IMR-90 (cell line): ENCODE measurements around the gene LAMC2. TPM values are rescaled to one million over a fixed set of nuclear protein-coding genes. Genes with fewer than 3 reads are reported as not detected.
A peak's percentile ranks its signal among the peaks of the same experiment; 100 is the strongest.

ENCODE experiments used
- ATAC-seq: fragments of 200-7000 bp; cut with Tn5 transposase; 2 replicates; pipeline ENCODE4 v1.9.1; 2020; ENCODE audit warnings: low read depth, mild to moderate bottlenecking, moderate library complexity
- Bru-seq: library from RNA; stranded (reverse); fragments of 400-500 nt; gene quantifications from one replicate; lab custom pipeline; 2021; lab: Mats Ljungman, UMichigan
- BruChase-seq, 2 experiments: library from RNA; stranded (reverse); fragments of 400-500 nt; gene quantifications; one replicate each; lab custom pipeline; 2021; lab: Mats Ljungman, UMichigan
- BruUV-seq: library from RNA; stranded (reverse); fragments of 400-500 nt; replicated peaks from 2 replicates; lab custom pipeline; 2021; lab: Mats Ljungman, UMichigan
- CTCF ChIA-PET: fragments of 300-600 bp; formaldehyde crosslinking; extraction: SDS; loops from one replicate; lab custom pipeline; 2021; ENCODE audit warnings: antibody characterized with exemption; lab: Yijun Ruan, JAX
- POLR2A ChIA-PET: fragments of 300-600 bp; sonication (Branson Sonifier 250); formaldehyde crosslinking; loops from one replicate; lab custom pipeline; 2022; ENCODE audit warnings: antibody characterized with exemption; ENCODE audit not compliant: unreplicated experiment; lab: Charles Lee
- DNase-seq: peaks from one replicate; pipeline ENCODE4 v3.0.0; 2013
- H2AFZ ChIP-seq: replicated peaks from 2 replicates; pipeline ENCODE3; 2013; ENCODE audit warnings: low read length, mild to moderate bottlenecking; ENCODE audit not compliant: poor library complexity
- H2AK5ac ChIP-seq: 2 replicates; pipeline ENCODE4 v1.6.1; 2013; ENCODE audit warnings: low read depth, low read length, inconsistent platforms
- H2AK9ac ChIP-seq: replicated peaks from 2 replicates; pipeline ENCODE3; 2013; ENCODE audit warnings: mild to moderate bottlenecking, low read depth, low read length, moderate library complexity; ENCODE audit not compliant: poor library complexity
- H2BK120ac ChIP-seq: 2 replicates; pipeline ENCODE4 v1.6.1; 2013; ENCODE audit warnings: low read depth, low read length, inconsistent platforms
- H2BK15ac ChIP-seq: 3 replicates; pipeline ENCODE4 v1.6.1; 2013; ENCODE audit warnings: low read depth, low read length, inconsistent platforms
- H2BK20ac ChIP-seq: 2 replicates; pipeline ENCODE4 v1.6.1; 2013; ENCODE audit warnings: low read depth, mild to moderate bottlenecking, inconsistent platforms, low read length, moderate library complexity
- H2BK5ac ChIP-seq: 2 replicates; pipeline ENCODE4 v1.6.1; 2013; ENCODE audit warnings: mild to moderate bottlenecking, low read depth, low read length, inconsistent platforms; ENCODE audit not compliant: poor library complexity, severe bottlenecking
- H3K14ac ChIP-seq: replicated peaks from 2 replicates; pipeline ENCODE4 v1.6.1; 2013; ENCODE audit warnings: low read depth, low read length, inconsistent platforms
- H3K18ac ChIP-seq: 2 replicates; pipeline ENCODE4 v1.6.1; 2013; ENCODE audit warnings: low read depth, low read length, control low read depth
- H3K23ac ChIP-seq: 2 replicates; pipeline ENCODE4 v1.6.1; 2013; ENCODE audit warnings: low read depth, low read length, inconsistent platforms
- H3K27ac ChIP-seq: 2 replicates; pipeline ENCODE4 v1.5.1; 2013; ENCODE audit warnings: mild to moderate bottlenecking, control low read depth, low read length; ENCODE audit not compliant: insufficient read depth
- H3K27me3 ChIP-seq: 2 replicates; pipeline ENCODE4 v1.6.1; 2013; ENCODE audit warnings: low read length; ENCODE audit not compliant: control insufficient read depth, insufficient read depth
- H3K36me3 ChIP-seq: 2 replicates; pipeline ENCODE4 v1.6.1; 2013; ENCODE audit warnings: low read length, mixed read lengths; ENCODE audit not compliant: control insufficient read depth, insufficient read depth
- H3K4ac ChIP-seq: 2 replicates; pipeline ENCODE4 v1.6.1; 2013; ENCODE audit warnings: low read depth, low read length, inconsistent platforms
- H3K4me1 ChIP-seq: 2 replicates; pipeline ENCODE4 v1.6.1; 2013; ENCODE audit warnings: low read length, mixed read lengths; ENCODE audit not compliant: control insufficient read depth, insufficient read depth
- H3K4me2 ChIP-seq: 2 replicates; pipeline ENCODE4 v1.6.1; 2013; ENCODE audit warnings: low read depth, mild to moderate bottlenecking, control low read depth, low read length, moderate library complexity
- H3K4me3 ChIP-seq: 2 replicates; pipeline ENCODE4 v1.5.1; 2013; ENCODE audit warnings: low read depth, mild to moderate bottlenecking, control low read depth, low read length, moderate library complexity; ENCODE audit not compliant: insufficient read depth
- H3K56ac ChIP-seq: 2 replicates; pipeline ENCODE4 v1.6.1; 2013; ENCODE audit warnings: low read length, inconsistent platforms; ENCODE audit not compliant: insufficient read depth; ENCODE audit errors: extremely low read depth
- H3K79me1 ChIP-seq, 2 experiments: 2 replicates each; pipeline ENCODE4 v1.6.1; 2013; ENCODE audit warnings: low read length in 2 of 2, inconsistent platforms in 1 of 2, low read depth in 1 of 2
- H3K9ac ChIP-seq: 2 replicates; pipeline ENCODE4 v1.6.1; 2013; ENCODE audit warnings: low read depth, low read length, control low read depth
- H3K9me1 ChIP-seq: 2 replicates; pipeline ENCODE4 v1.6.1; 2013; ENCODE audit warnings: low read length, inconsistent platforms; ENCODE audit not compliant: insufficient read depth
- H3K9me3 ChIP-seq: 2 replicates; pipeline ENCODE4 v1.6.1; 2013; ENCODE audit warnings: low read length; ENCODE audit not compliant: control insufficient read depth, insufficient read depth
- H4K20me1 ChIP-seq: 2 replicates; pipeline ENCODE4 v1.6.1; 2013; ENCODE audit warnings: low read length, inconsistent platforms; ENCODE audit not compliant: insufficient read depth
- H4K5ac ChIP-seq: 2 replicates; pipeline ENCODE4 v1.6.1; 2013; ENCODE audit warnings: mild to moderate bottlenecking, low read depth, low read length, control low read depth
- H4K8ac ChIP-seq, 2 experiments: 2 replicates each; pipeline ENCODE4 v1.6.1; 2013; ENCODE audit warnings: low read depth in 2 of 2, low read length in 2 of 2, control low read depth in 1 of 2, inconsistent platforms in 1 of 2
- H4K91ac ChIP-seq: 2 replicates; pipeline ENCODE4 v1.6.1; 2013; ENCODE audit warnings: low read depth, low read length, inconsistent platforms; ENCODE audit not compliant: insufficient read depth
- BHLHE40 ChIP-seq: fragments of 150-350 bp; IDR thresholded peaks from 2 replicates; pipeline ENCODE4 v1.6.1; 2016; ENCODE audit warnings: mild to moderate bottlenecking, low read depth, low read length
- CHD1 ChIP-seq: IDR thresholded peaks from 2 replicates; pipeline ENCODE4 v1.6.1; 2012; ENCODE audit warnings: low read depth, low read length, improper control_type of control experiment
- CTCF ChIP-seq: conservative IDR thresholded peaks from 2 replicates; pipeline ENCODE4 v1.5.1; 2012; ENCODE audit warnings: mild to moderate bottlenecking, low read depth, low read length, improper control_type of control experiment
- FOS ChIP-seq: fragments of 150-350 bp; IDR thresholded peaks from 2 replicates; pipeline ENCODE4 v1.6.1; 2016; ENCODE audit warnings: low read depth, low read length
- MAZ ChIP-seq: IDR thresholded peaks from 2 replicates; pipeline ENCODE4 v1.6.1; 2012; ENCODE audit warnings: low read depth, mild to moderate bottlenecking, low read length, improper control_type of control experiment, moderate library complexity, borderline replicate concordance
- NFE2L2 ChIP-seq: fragments of 150-350 bp; IDR thresholded peaks from 2 replicates; pipeline ENCODE4 v1.6.1; 2016; ENCODE audit warnings: low read depth, mild to moderate bottlenecking, low read length
- POLR2A ChIP-seq: IDR thresholded peaks from 2 replicates; pipeline ENCODE4 v1.6.1; 2012; ENCODE audit warnings: mild to moderate bottlenecking, low read depth, low read length
- RAD21 ChIP-seq: IDR thresholded peaks from 2 replicates; pipeline ENCODE4 v1.6.1; 2012; ENCODE audit warnings: low read length, improper control_type of control experiment
- RCOR1 ChIP-seq: IDR thresholded peaks from 2 replicates; pipeline ENCODE4 v1.6.1; 2012; ENCODE audit warnings: mild to moderate bottlenecking, low read length, improper control_type of control experiment; ENCODE audit not compliant: insufficient replicate concordance
- RFX5 ChIP-seq: IDR thresholded peaks from 2 replicates; pipeline ENCODE4 v1.8.0; 2012; ENCODE audit warnings: low read depth, mild to moderate bottlenecking, low read length, moderate library complexity
- SMC3 ChIP-seq: fragments of 150-350 bp; IDR thresholded peaks from 2 replicates; pipeline ENCODE4 v1.6.1; 2016; ENCODE audit warnings: low read depth, mild to moderate bottlenecking, antibody characterized with exemption, low read length, moderate library complexity
- USF2 ChIP-seq: fragments of 150-350 bp; IDR thresholded peaks from 2 replicates; pipeline ENCODE4 v1.6.1; 2017; ENCODE audit warnings: mild to moderate bottlenecking, antibody characterized with exemption, low read length, low read depth
- WGBS, 2 experiments: methylation state at CpG; one replicate each; pipeline versions ENCODE4 v1.1.5 to v1.1.7; 2013; ENCODE audit warnings: missing lambda C conversion rate in 2 of 2; ENCODE audit not compliant: insufficient read length in 1 of 2; ENCODE audit errors: extremely low coverage in 2 of 2; 5-methylcytosine and 5-hydroxymethylcytosine counted together
- dilution Hi-C: fragments of 300-500 bp; cut with HindIII; formaldehyde crosslinking; loops from one replicate; pipeline ENCODE4 v1.14.3; 2018; ENCODE audit warnings: low sequenced_read_pairs; ENCODE audit not compliant: unreplicated experiment
- in situ Hi-C: fragments of 300-500 bp; cut with MboI; formaldehyde crosslinking; loops from 3 replicates; pipeline ENCODE4 v1.14.3; 2019; ENCODE audit warnings: low sequenced_read_pairs, inconsistent platforms, mixed read lengths
- intact Hi-C: fragments of 100-400 bp; cut with micrococcal nuclease; formaldehyde crosslinking; loops from 2 replicates; pipeline ENCODE4 v1.10.0; 2022
- long read RNA-seq: library from polyadenylated mRNA; unstranded; transcript quantifications from one replicate; pipeline ENCODE4 v2.0.0, GENCODE V29; 2021; ENCODE audit not compliant: unreplicated experiment
- polyA plus RNA-seq, 3 experiments: library from polyadenylated mRNA; depleted of rRNA; stranded (reverse); fragments of >200 nt; gene quantifications; 2 replicates each; pipeline ENCODE4 v1.2.3, GENCODE V29; 2012; ENCODE audit warnings: low replicate concordance in 1 of 3
- total RNA-seq: library from RNA; depleted of rRNA; stranded (reverse); fragments of >200 nt; gene quantifications from 2 replicates; pipeline ENCODE4 v1.2.3, GENCODE V29; 2012; rRNA removed
- TF ChIP-seq, protein P1 (sequence below): fragments of 150-350 bp; IDR thresholded peaks from 2 replicates; pipeline ENCODE4 v1.6.1; 2016; ENCODE audit warnings: low read depth, mild to moderate bottlenecking, low read length, moderate library complexity, borderline replicate concordance

The LAMC2 gene
- total RNA-seq (2.2 and 2.3 TPM in 2 replicates), polyA plus RNA-seq (2012; rRNA removed) (2.6 and 2.8 TPM in 2 replicates), Bru-seq, nascent RNA (percentile 16 among the genes with signal in this experiment), BruChase-seq, experiment 1, labeled RNA remaining after a 6-hour chase (percentile 19 among the genes with signal in this experiment), BruChase-seq, experiment 2, labeled RNA remaining after a 2-hour chase (percentile 18 among the genes with signal in this experiment)
- polyA plus RNA-seq (2012; cell fraction: cytosol; rRNA removed) = 1.4 TPM in 2 replicates
- polyA plus RNA-seq (2012; cell fraction: nucleus; rRNA removed; ENCODE audit: low replicate concordance) = 1.1 and 2.6 TPM in 2 replicates
- long read RNA-seq, full-length matches to known transcripts = 1 of 7 reads
- long read RNA-seq, partial matches to known transcripts = 5 of 7 reads
- long read RNA-seq, other reads (novel, unspliced or antisense) = 1 of 7 reads

DNA sequence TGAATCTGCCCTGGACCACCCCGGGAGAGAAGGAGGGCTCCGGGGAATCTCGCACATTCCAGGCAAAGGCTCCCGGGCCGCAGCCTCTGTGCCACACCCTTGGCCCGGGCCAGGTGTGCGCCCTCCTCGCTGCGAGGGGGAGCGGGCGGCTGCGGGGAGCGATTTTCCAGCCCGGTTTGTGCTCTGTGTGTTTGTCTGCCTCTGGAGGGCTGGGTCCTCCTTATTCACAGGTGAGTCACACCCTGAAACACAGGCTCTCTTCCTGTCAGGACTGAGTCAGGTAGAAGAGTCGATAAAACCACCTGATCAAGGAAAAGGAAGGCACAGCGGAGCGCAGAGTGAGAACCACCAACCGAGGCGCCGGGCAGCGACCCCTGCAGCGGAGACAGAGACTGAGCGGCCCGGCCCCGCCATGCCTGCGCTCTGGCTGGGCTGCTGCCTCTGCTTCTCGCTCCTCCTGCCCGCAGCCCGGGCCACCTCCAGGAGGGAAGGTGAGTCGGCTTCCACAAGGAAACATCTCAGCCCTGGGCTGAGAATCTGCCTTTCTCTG lies at the start of gene LAMC2:
LAMC2 (plus strand) TSS at position 324 of the 550 bp plus-strand sequence; CDS start at position 413, 89 bp downstream.
- Histone ChIP-seq H2AK5ac (peak within 1 kb of the TSS; percentile 51; the same call in 1 of the 2 replicates), H2BK15ac (no peak within 1 kb of the TSS), H4K8ac (peak within 1 kb of the TSS in 1 of 2 experiments; percentile 44; a peak in 1 of 4 replicates), H2AK9ac (peak within 1 kb of the TSS; percentile 84), H3K4me2 (peak within 1 kb of the TSS; percentile 55), H3K23ac (peak within 1 kb of the TSS; percentile 59), H3K36me3 (no peaks in the 10 kb centered on the region), H3K9ac (no peak within 1 kb of the TSS), H3K9me1 (peaks cover 4% of the 10 kb centered on the region), H2BK120ac (peak within 1 kb of the TSS; percentile 48; the same call in 1 of the 2 replicates), H2AFZ (peak within 1 kb of the TSS; percentile 89), H2BK5ac (no peak within 1 kb of the TSS), H3K4ac (peak within 1 kb of the TSS; percentile 40; the same call in 1 of the 2 replicates), H3K14ac (peak within 1 kb of the TSS; percentile 77; the same call in 1 of the 2 replicates), H3K18ac (no peak within 1 kb of the TSS), H3K9me3 (no peaks in the 10 kb centered on the region), H2BK20ac (peak within 1 kb of the TSS; percentile 49; the same call in 1 of the 2 replicates), H3K79me1 (no peaks in the 10 kb centered on the region), H3K27me3 (no peaks in the 10 kb centered on the region), H4K5ac (no peak within 1 kb of the TSS), H3K4me3 (no peak within 1 kb of the TSS), H3K56ac (no peak within 1 kb of the TSS), H4K20me1 (no peaks in the 10 kb centered on the region), H3K4me1 (peaks cover 4% of the 10 kb centered on the region), H3K27ac (no peak within 1 kb of the TSS), H4K91ac (0 out of 2 replicates have a peak within 1 kb of the TSS, but pooled peaks have one; percentile 14)
- DNase-seq (peak; percentile 52), ATAC-seq (peak; percentile 67)
- no TSS peak for BruUV-seq
- dilution Hi-C loops (no loop called here), in situ Hi-C loops (no loop called here), intact Hi-C loops (no loop called here)
- 26% methylated on average over 7 of the region's 30 CpGs; no CpG with 5 or more reads in 1 of the 2 experiments for WGBS, 2 experiments
- POLR2A ChIA-PET = no interaction called here
- CTCF ChIA-PET = no interaction called here
- TF ChIP-seq RFX5 = no peak
- no peak for TF ChIP-seq CHD1
- no peak for TF ChIP-seq BHLHE40
- TF ChIP-seq CTCF = no peak
- TF ChIP-seq NFE2L2 = no peak
- TF ChIP-seq USF2 = no peak
- TF ChIP-seq RAD21 = no peak
- no peak for TF ChIP-seq SMC3
- TF ChIP-seq FOS = no peak
- no peak for TF ChIP-seq POLR2A
- TF ChIP-seq, protein P1, sequence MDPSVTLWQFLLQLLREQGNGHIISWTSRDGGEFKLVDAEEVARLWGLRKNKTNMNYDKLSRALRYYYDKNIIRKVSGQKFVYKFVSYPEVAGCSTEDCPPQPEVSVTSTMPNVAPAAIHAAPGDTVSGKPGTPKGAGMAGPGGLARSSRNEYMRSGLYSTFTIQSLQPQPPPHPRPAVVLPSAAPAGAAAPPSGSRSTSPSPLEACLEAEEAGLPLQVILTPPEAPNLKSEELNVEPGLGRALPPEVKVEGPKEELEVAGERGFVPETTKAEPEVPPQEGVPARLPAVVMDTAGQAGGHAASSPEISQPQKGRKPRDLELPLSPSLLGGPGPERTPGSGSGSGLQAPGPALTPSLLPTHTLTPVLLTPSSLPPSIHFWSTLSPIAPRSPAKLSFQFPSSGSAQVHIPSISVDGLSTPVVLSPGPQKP = no peak
- no peak for TF ChIP-seq MAZ
- no peak for TF ChIP-seq RCOR1
